HG03066 (cell line): ENCODE data around the gene YKT6.
"Not testable (repeated sequence)": the region's sequence is repeated elsewhere in the genome, so short reads cannot be mapped to it uniquely, and the experiment has no call there.

Source experiments
- ATAC-seq: cut with Tn5 transposase; IDR thresholded peaks from one replicate; pipeline ENCODE4 v1.9.1; 2021; ENCODE audit warnings: low read depth; ENCODE audit not compliant: unreplicated experiment

The YKT6 gene

DNA sequence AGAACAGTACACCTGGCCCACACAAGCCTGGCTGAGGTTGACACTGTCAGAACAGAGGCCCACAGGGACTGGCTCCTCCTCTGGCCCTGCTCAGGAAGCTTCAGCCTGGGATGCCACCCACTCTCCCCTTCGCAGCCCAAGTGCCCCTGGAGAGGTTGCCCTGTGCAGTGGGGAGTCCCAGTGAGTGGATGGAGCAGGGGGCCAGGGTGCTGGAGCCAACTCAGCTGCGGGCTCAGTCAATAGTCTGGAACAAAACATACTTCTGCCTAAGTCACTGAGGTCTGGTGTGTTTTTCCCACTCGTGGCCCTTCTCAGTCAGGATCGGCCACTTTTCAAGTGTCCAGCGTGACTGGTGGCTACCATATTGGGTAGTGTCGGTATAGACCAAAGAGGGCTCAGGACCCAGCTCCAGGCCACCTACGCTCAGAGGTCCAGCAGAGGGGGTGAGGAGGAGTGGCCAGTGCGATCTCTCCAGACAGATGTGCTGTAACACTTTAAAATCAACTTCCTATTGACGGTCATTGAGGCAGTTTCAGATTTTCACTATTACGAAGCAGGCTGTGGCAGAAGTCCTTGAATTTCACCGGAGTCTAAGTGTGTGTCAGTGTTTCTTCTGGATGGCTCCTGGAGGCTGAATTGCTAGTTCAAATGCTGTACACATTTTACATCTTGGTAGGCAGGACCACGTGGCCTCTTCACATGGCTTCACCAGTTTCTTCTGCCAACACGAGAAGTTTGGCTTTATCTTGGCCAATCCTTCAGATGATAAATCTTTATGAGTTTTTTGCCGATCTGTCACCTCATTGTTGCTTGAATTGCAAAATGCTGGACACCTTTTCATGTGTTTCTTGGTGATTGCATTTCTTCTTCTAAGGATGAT, 10.5 kb upstream of the YKT6 start:
- ATAC-seq = no peak

DNA sequence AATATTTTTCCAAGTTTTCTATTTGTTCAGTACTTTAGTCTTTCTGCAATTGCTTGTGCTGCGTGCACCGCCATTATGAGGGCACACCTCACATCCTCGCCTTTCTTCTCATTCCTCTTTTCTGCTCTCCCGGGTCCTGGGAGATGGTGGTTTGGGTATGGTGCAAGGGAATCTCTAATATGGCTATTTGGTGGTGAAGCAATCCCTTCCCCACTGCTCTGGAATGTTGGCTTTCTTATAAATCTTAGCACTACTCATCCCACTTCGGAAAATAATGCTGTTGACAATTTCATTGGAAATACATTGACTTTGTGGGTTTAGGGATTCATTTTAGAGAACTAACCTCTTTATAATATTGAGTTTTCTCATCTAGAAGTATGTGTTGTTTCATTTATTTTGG, 9.6 kb upstream of the YKT6 start:
- no peak for ATAC-seq

DNA sequence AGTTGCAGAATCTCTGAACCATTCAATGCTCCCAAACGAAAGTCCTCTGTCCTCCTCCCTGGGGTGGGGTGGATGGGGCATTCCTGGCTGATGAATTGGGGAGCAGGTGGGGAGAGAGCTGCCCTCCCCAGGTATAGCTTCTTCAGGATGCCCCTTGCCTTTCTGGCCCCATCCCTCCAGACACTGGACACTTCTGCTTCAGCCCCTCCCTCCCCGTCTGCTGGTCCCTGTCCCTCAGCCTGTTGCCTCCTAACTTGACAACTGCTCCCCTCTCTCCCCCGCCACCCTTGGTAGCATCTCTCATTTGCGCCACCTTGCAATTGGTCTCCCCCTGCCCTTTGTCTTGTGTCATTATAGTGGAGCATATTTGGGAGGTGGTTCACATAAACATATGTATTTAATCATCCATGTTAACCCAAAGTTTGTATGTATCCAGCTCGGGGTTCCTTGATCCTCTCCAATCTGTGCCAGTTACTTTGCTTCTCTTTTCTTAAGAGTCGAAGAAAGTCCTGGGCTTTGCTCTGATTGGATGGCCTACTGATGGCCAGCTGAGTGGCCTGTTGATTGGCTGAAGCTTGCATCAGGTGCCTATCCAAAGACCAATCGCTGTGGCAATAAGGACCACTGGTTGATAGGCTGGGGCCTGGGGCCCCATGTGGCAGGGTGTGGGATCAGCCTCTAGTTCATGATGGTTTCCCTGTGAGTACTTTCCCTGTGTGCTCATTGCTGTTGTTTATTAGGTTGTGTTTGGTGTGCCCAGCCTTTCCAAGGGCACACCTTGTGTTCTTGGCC, 7.6 kb upstream of the YKT6 start:
- no peak for ATAC-seq

DNA sequence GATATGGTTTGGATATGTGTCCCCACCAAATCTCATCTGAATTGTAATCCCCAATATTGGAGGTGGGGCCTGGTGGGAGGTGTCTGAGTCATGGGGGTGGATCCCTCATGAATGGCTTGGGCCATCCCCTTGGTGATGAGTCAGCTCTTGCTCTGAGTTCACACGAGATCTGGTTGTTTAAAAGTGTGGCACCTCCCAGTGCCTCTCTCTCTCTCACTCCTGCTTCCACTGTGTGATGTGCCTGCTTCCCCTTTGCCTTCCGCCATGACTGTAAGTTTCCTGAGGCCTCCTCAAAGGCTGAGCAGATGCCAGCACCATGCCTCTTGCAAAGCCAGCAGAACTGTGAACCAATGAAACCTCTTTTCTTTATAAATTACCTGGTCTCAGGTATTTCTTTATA, 6.7 kb upstream of the YKT6 start:
- ATAC-seq = no peak

DNA sequence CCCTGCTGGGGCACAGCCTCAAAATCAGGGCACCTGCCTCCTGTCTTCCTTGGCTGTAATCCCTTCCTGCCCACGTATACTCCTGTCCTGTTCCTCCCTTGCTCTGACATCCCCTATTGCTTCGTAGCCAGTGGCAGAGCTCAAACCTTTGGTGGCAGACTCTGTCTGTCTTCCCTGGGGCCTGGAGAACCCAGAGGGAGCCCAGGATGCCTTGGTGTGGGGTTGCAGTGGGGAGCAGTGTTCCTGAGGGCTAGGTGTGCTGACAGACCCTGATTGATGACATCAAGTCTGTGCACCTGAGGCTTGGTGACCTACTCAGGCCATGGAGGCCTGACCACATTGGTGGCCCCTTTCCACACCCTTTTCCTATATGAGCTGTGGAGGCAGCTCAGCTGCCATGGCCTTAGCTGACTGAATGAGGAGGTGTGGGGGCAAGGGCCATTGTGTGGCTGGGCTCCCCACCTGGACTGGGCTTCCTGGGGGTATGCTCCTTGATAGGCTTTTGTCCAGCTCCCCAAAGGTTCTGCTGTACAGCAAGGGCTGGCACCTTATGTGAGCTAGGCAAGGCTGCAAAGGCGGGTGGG, 6.1 kb upstream of the YKT6 start:
- ATAC-seq = no peak

DNA sequence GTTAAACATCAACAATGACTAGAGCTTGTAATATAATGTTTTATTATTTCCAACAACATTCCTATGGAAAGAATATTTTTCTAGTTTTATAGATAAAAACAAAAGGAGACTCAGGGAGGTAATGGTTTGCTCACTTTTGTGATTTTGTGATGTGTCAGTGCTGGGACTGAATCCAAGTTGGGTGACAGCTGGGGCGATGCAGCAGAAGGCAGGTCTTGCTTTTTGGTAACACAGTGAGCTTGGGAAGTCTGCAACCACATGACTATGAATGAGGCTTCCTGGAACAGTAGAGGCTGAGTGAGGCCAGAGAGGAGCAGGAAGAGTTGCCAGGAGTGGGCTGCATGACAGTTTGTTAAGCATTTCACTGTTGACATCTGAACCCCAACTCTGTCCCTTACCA, 4.9 kb upstream of the YKT6 start:
- no peak for ATAC-seq

DNA sequence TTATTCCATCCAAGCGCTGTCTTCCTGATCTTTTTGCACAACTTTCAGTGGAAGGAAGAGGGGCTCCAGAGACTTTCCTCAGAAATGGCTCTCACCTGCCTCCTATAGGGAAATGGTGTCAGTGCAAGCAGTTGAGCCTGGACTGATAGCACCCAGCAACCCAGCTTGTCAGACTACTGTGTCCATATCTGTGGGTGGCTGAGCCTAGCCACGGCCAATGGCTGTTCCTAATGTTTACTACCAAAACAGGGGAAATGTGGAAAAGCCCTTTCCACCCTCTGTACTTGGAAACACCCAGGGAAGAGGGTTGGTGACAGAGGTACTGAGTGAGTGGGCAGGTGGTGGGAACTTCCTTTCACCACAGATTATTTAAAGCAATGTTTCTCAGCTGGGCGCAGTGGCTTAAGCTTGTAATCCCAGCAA, 4.3 kb upstream of the YKT6 start:
- no peak for ATAC-seq

DNA sequence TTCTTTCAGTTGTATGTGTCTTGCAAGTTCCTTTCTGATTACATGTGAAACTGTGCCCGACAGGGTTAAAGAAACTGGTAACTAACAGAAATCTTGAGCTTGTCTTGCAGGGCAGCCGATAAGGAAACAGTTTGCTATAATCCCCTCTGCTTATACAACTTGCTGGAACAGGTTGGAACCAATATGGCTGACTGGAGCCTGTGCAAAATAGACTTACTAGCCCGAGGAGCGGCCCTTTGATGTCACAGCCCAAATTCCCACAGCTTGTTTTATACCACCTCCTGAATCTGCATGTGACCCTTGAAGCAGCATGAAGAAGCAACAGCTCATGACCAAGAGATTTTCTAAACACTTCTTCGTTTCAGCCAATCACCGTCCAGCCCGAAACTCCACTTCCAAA, 3.3 kb upstream of the YKT6 start:
- no peak for ATAC-seq

DNA sequence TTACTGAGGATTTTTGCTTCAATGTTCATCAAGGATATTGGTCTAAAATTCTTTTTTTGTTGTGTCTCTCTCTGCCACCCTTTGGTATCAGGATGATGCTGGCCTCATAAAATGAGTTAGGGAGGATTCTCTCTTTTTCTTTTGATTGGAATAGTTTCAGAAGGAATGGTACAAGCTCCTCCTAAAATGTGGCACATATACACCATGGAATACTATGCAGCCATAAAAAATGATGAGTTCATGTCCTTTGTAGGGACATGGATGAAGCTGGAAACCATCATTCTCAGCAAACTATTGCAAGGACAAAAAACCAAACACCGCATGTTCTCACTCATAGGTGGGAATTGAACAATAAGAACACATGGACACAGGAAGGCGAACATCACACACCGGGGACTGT, 615 bp upstream of the YKT6 start:
- ATAC-seq = not testable (repeated sequence)

DNA sequence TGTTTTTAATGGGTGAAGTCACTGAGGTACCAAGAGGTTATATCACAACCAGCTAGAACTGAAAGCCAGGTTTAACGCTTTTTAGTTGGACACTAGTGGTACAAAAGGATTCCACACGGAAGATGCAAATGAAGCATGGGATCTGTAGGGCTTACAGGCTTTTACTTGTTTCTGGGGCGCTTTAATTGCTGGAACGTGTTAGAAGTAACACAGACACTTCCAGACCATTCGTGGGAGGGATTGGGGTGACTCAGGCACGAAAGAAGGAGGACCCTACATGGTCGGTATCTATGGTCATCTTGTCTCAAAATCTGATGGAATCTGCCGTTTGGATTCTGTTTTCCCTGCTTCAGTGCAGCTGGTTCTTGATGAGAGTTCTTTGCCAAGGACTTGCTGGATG, 1.0 kb downstream of the YKT6 start:
- no peak for ATAC-seq

DNA sequence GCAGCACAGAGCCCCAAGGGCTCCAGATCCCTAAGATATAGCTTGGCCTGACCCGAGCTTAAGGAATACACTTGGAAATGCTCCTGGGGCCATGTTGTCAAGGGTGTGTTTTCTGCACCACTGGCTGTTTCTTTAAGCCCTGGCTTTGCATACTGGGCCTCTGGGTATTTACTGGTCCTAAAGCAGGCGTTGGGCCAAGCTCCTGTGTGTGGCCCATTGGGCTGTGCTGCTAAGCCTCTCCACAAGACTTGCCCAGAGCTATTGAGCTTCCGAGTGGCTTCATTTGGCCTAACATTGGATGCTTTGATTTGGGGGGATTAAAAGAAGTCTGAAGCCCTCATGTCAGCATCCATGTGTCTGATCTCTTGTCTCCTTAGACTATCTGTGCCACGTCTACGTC, 5.2 kb downstream of the YKT6 start:
- no peak for ATAC-seq

DNA sequence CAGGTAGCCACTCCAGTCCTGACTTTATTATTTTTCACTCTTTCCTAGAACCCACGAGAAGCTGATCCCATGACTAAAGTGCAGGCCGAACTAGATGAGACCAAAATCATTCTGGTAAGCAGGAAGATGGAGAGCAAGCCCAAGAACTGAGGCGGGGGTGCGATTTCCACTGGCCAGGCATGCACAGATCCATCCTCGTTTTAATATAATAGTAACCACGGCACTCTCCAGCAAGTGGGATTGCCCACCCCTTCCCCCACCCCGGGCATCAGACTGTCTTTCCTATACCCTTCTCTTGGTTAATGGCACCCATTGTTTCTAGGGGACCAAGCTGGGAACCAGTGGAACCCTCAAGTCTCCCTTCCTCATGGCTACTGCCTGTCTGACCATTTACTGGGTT, 7.3 kb downstream of the YKT6 start:
- no peak for ATAC-seq

DNA sequence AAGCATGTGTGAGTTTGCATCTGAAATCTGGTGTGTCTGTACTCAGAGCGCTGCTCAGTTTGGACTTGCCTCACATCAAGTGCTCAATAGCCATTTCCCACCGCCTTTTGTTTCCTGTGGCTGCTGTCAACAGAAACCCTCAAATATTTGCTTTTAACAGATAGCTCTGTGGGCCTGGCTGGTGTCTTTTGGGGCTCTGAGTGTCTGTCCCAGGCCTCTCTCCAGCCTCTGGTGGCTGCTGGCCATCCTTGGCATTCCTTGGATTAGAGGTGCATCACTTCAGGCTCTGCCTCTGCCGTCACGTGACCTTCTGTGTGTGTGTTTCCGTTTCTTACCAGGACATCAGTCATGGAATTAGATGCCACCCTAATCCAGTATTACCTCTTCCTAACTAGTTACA, 9.3 kb downstream of the YKT6 start:
- ATAC-seq = no peak

DNA sequence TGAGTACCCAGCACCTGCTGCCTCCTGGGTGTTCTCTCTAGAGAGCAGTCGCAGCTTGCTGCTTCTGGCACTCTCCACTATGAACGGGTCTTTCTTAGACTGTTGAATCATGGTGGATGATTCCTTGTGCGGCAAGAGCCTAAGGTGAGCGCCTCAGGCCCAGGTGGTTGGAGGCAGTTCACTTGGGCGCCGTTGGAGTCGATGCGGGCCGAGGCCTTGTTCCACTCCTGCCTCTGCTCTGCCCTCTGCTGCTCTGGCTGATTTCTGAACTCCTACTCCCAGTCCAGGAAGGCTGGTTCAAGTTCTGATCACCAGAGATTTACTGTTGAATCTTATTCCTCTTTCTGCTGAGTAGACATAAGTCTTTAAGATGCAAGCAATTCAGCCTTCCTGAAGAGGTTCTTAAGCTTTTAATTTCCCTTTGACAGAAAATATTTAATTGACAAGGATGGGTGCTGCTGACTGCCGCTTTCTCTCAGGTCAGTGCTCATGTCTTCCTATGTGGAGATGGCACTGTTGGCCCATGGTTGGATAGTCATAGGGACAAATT, 10.4 kb downstream of the YKT6 start:
- ATAC-seq = no peak

DNA sequence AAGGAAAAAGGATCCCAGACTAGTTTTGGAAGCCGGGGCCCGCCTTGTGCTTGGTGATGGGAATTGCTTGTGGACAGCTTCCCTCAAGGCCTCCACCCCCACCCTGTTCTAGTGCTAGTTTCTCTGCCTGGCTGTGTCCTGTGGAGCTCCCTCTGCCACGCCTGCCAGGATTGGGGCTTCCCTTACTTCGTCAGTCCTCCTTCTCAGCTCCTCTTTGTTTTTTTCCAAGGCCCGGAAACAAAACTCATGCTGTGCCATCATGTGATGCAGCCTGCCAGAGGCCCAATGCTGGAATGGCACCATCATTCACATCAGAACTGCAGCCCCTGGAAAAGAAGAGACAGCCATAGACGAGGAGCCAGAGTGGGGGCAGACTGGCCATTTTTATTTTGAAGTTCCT, 11.2 kb downstream of the YKT6 start:
- no peak for ATAC-seq

DNA sequence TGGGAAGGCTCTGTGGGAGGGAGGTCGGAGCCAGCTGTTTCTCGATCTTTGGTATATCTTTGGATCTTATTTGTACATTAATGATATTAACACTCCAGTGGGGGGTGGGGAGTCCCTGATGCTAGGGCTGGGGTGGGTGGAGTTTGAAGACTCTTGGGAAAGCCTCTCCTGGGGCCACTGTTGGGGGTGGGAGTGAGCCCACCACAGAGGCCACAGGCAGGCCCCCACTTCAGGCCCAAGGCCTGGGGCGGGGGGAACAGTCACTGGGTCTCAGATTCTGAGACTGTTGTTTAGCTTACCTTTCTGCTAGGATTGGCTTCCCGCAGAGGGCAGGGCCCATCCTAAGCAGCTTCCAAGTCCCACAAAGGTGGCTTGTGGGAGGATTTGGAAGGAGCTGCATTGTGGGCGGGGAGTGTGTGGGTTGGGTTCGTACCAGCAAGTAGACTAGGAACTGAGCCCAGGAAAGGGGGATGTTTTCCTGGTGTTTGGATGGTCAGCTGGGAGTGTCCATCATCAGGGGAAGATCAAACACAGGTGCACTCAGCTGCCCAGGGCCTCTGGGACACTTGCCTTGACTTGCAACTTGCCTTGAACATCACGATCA, 11.9 kb downstream of the YKT6 start:
- no peak for ATAC-seq

DNA sequence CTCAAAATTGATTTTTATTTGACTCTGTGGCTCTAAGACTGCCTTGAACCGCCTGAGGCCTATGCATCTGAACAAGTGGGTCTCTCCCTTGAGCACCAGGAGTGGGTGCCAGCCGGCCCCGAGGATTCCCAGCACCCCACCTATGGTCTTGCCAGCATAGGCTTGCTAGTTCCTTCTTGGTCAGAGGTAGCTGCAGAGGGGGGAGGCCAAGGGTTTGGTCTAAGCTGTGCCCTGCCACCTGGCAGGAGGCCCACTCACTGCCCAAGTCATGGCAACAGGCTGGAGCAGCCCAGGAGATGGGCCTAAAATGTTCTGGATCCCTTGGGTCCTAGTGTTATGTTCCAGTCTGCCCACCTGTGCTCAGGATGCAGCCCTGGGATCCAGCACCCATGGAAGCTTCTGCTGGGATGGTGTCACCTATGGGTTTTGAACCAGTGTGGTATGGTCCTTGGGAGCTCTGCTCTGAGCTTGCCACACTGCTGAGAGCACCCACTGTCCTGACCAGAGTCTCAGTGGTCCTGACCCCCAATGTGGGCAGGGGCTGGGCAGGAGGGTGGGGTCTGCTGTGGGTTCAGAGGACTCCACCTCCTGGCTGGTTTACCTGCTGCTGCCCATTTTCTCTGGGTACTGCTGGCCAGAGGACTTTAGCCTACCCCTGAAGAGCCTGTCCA, 12.6 kb downstream of the YKT6 start:
- no peak for ATAC-seq

DNA sequence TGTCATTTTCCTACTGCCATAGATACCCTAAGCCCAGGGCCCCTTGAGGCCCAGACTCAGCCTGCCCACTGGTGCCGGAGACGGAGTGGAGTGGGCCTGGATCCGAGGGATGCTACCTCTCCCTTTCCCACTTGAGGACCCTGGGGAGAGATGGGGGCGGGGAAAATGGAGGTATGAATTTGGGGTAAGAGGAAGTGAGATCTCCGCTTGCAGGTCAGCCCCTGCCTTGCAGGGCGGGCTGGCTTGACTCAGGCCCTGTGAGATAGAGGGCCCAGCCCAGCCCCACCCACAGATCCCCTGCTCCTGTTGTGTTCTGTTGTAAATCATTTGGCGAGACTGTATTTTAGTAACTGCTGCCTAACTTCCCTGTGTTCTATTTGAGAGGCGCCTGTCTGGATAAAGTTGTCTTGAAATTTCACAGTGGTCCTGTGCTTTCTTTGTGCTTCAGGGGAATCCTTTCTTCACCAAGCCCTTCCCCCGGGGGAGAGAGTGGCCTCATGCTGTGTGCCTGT, 13.2 kb downstream of the YKT6 start:
- no peak for ATAC-seq

DNA sequence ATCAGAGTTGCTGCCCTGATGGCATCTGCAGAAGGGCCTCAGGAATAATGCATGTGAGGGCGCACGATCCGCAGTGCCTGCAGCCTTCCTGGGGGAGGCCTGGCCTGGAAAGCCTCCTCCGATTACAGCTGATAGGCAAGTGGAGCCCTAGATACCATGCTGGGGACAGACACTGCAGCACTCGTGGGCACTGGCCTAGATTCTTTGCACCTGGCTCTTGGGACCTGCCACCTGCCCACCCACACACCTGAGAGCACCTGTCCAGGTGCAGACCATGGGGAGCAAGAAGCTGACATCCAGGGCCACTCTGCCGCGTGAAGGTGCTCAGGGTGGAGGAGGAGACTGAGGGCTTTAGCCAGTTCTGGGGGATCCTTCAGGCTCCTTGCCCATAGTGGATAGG, 14.8 kb downstream of the YKT6 start:
- ATAC-seq = no peak

DNA sequence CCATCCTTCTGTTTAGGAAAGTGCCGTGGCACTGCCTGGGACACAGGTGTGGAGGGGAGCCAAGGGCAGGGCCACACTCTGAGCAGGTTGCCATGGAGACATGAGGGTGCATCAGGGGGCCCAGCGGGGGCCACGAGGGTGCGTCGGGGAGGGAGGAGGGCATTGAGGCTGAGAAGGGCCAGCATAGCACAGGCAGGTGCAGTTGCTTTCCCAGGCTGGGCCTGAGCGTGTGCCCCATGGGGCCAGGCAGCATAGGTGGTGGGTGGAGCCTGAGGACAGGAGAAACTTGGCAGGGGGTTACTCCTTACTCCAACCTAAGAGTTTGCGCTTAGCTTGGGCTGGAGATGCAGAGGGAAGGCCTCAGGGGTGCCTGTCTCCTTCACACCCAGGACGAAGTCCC, 15.2 kb downstream of the YKT6 start:
- no peak for ATAC-seq
